GM21723 (cell line): ENCODE measurements around the gene CGB2.
"Not testable (repeated sequence)": the region's sequence is repeated elsewhere in the genome, so short reads cannot be mapped to it uniquely, and the experiment has no call there.

Source experiments
- ATAC-seq: cut with Tn5 transposase; IDR thresholded peaks from one replicate; pipeline ENCODE4 v1.9.1; 2021; ENCODE audit warnings: mild to moderate bottlenecking, moderate library complexity; ENCODE audit not compliant: unreplicated experiment

Gene CGB2

DNA sequence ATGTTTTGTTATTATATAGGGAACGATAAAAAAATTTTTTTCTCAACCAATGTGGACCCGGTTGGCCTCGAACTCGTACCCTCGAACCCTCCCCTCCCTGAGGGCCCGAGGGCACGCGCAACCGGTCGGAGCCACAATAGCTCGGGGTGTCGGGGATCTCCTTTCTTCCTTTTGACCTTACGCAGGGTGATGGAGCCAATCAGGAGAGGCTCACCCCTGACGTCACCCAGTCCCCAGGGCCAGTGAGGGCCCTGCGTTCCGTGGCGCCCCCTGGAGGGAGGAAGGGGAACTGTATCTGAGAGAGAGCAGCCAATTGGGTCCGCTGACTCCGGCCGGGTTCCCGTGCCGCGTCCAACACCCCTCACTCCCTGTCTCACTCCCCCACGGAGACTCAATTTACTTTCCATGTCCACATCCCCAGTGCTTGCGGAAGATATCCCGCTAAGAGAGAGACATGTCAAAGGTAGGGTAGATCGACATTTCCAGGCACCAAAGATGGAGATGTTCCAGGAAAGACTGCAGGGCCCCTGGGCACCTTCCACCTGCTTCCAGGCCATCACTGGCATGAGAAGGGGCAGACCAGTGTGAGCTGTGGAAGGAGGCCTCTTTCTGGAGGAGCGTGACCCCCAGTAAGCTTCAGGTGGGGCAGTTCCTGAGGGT, at the start of gene CGB2:
Gene CGB2, plus strand, starts transcription at position 249 of the 660 bp plus-strand sequence. Its CDS starts 206 bp downstream, at position 455.
- not testable (repeated sequence) for ATAC-seq

DNA sequence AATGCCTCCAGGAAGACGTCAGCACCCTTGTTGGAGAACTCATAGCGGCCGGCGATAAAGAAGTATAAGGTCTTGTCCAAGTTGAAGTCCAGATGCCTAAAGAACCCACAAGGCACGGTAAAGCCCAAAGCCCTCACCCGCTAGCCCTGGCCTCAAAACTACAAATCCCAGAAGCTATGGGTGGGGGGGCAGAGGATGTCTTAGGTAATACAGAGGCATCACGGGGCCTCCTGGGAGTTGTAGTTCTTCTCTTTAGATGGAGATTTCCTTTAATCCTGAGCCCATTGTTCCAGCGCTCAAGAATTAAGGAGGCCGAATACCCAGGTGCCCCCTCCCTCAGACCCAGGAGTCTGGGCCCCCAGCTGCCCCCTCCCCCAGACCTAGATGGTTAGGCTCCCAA, 49.4 kb upstream of the CGB2 start:
- no peak for ATAC-seq

DNA sequence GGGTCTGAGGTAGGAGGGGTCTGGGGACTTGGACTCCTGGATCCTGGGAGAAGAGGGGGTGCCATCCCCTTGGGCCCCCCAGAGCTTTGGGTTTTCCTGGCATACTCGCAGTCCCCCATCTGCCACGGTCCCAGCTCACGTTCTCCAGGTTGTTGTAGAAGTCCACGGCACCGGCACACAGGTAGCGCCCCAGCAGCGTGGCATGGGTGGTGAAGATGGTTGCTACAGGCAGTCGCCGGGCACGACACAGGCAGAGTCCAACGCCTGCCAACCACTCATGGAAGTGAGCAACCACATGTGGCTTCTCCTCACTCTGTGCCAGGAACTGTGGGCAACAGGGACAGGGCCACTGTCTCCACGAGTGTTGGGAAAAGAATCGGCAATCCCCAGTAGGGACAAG, 46.0 kb upstream of the CGB2 start:
- ATAC-seq: no peak

DNA sequence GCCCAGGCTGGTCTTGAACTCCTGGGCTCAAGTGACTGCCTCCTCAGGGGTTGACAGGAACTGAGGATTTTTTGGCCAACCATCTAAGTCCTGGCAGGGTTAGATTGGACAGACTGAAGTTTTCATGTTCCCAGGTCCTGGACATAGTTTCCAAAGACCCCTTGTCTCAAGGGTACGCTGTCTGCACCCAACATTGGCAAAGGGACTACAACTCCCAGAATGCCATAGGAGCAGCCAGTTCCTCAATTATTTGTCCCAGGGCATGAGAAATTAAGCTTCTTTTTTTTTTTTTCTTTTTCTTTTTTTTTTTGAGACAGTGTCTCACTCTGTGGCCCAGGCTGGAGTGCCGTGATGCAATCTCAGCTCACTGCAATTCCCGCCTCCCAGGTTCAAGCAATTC, 45.5 kb upstream of the CGB2 start:
- ATAC-seq: no peak

DNA sequence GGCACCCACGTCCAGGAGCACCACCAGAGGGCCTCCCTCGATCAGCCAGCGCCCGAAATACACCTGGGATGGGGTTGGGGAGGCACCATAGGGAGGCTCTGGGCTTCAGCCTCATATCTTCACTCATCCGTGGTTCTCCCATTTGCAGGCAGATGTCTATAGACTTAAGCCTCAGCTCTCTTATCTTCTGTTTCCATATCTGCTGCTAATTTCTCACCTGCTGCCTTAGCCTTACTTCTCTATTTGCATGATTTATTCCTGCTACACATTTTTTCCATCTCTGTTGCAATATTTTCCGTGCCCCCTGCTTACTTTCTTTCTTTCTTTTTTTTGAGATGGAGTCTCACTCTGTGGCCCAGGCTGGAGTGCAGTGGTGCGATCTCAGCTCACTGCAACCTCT, 44.4 kb upstream of the CGB2 start:
- ATAC-seq: no peak

DNA sequence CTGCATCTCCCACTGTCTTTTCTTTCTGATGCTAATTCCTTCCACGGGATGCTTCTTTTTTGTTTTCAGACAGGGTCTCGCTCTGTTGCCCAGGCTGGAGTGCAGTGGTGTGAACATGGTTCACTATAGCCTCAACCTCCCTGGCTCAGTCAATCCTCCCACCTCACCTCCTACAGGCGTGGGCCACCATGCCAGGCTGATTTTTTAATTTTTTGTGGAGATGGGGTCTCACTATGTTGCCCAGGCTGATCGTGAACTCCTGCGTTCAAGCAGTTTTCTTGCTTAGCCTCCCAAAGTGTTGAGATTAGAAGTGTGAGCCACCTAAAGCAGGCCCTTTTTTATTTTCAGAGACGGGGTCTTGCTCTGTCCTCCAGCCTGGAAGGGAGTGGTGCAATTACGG, 43.4 kb upstream of the CGB2 start:
- ATAC-seq: no peak

DNA sequence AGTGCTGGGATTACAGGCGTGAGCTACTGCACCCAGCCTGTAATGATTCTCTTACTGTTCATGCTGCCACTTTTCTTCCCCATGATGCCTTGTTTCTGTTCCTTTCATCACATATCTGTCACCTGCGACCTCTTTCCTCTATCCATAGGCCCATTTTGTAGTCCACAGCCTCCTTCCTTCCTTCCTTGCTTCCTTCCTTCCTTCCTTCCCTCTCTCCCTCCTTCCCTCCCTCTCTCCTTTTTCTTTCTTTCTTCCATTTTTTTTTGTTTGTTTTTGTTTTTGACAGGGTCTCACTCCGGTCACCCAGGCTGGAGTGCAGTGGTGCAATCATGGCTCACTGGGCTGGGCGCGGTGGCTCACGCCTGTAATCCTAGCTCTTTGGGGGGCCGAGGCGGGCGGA, 42.8 kb upstream of the CGB2 start:
- no peak for ATAC-seq

DNA sequence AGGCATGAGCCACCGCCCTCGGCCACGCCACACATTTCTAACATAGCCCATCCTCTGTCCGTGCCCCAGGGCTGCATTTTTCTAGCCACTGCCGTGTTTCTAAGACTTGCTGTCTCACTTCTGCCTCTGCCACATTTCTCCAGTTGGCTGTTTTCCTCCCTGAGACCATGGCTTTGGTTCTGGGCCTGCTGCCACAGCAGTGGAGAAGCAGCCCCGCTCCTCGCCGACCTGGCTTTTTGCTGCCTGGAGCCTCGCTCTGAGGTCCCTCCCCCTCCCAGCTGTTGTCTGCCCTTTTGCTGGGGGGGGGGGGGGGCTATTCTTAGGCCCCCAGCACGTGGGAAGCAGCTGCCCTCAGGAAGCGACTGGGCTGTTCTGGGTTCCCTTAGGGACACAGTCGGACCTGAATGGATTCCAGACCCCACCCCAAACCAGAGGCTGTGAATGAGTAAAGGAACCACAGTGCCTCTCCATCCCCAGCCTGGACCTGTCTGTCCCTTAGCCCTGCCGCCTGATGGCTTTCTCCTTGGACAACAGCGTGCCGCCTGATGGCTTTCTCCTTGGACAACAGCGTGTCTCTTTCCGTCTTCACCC, 41.9 kb upstream of the CGB2 start:
- ATAC-seq: no peak

DNA sequence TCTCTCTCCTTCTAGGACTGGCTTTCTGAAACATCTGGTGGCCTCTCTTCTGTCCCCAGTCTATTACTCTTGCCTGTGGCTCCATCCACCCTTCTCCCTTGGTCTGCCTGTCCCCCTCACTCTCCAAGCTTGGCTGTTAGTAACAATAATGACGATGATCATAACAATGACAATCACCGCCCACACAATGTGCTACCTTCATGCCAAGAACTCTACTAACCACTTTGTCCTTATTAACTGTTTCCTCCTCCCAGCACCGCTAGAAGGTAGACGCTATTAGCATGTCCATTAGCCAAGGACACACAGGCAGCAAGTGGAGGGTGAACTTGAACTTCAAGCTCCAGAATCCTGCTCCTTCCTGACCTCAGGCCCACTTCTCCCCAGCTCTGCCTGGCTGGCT, 41.3 kb upstream of the CGB2 start:
- no peak for ATAC-seq

DNA sequence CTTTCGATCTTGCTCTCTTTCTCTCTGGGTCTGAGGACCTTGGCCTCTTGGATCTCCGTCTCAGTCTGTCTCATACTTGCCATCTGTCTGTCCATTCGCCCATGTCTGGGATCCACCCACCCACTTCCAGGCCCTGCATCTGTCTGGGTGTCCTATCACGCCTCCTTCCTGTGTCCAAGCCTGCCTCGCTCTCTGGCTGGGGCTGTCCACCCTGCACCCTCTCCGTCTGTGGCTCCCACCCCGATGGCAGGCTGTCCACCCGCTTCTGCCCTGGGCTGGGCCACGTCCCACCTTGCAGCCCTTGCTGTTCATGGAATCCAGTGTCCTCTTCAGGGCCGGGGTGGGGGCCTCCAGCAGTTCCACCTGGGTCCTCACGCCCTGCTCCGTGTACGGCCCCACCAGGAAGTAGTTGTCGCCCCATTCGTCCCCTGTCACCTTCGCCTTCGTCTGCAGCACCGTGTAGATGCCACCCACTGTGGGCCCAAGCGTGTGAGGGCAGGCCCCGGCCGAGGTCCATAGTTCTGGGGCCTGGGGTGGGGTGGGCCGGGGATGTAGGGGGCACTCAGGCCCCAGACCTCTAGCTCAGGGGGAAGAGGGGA, 40.6 kb upstream of the CGB2 start:
- no peak for ATAC-seq

DNA sequence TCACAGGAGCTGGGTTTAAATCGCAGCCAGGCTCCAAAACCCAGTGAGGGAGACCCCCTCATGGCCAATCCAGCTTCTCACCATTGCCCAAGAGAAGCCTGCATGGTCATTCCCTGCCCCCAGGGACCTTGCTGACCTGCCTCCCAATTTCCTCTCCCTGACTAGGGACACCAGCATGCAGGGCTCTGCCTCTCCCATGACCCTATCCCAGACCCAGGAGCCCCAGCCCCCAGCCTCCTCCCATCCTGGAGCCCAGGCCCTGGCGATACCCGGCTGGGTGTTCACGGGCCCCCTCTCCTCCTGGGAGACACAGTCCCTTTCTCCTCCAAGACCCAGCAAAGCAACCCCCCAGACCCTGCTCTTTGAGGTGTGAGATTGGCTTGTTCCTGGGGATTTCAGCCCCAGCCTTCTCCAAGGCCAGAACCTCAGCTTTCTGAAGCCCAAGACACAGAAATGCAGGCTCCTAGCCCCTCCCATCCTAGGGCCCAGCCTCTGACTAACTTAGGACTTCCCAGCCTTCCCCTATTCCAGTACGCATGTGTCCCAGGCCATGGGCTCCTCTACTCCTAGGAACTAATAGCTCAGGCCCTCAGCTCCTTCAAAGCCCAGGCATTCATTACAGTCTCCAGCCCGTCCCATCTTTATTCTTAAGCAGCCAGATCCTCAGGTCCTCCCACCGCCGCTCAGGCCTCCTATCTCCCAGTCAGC, 39.7 kb upstream of the CGB2 start:
- no peak for ATAC-seq

DNA sequence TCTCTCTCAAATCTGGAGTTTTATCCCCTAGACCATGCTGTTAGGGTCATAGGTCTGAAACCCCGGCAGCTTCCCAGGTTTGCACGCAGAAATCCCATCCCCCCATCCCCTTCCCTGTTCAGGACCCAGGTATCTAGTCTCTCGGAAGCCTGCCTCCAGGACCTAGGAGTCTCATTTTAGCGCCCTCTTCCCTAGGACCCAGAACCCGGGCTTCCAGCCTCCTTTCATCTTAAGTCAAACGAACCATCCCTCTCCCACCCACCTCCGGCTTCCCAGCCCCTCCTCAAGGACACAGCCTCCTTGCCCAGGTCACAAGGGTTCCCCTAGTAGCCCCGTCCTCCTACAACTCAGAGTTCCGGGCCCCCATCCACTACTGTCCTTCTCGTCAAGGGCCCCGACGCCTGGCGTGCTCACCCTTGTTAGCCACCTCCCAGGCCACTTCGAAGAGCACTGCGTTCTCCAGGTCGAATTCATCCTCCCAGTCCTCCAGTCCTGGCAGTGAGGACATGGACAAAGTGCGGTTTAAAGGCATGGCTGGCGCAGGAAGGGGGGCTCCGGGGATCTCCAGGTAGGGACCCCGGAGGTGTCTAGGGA, 39.0 kb upstream of the CGB2 start:
- ATAC-seq: no peak

DNA sequence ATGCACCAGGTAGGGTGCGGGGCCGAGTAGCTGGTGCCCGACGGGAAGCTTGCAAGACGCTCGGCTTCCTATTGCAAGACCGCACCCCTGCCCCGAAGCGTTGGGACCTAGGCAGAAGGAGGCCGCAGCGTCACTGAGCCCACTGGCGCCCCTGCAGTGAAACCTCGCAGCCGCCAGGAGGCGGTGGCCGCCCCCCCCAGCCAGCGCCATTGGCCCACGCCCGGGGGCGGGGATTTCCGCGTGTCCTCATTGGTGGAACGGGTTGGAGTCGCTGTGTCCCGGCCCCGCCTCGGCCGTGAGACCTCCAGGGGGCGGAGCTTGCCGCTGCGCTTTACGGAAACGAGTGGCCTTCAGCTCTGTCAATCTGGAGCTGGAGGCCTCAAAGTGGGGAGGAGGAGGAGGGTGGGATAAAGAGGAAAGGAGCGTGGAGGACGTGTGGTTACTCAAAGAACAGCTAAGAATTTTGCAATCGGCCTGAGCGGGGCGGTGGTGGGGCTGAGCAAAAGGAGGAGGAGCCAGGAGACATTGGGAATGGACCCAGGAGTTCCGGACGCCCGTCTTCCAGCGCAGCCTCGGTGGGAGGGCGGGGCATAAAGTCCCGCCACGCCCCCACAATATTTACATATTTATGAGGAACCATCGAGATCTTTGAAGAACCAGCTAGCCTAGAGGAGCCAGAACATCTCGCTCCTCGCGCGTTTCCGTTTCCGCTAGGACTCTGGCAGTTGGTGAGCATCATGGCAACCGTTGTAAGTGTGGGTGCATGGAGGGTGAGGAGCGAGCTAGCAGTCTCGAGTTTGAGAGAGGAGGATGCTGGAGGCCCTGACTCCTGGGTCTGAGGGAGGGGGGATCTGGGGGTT, 38.3 kb upstream of the CGB2 start, which contains the start of the genes GYS1 and RUVBL2:
Gene GYS1, minus strand, starts transcription at position 135 of the 860 bp plus-strand sequence. CDS start 197 bp downstream, outside the sequence.
Gene RUVBL2, plus strand, starts transcription at position 713 of the 860 bp plus-strand sequence. Its CDS starts 25 bp downstream, at position 738.
- peak; percentile 87 for ATAC-seq

DNA sequence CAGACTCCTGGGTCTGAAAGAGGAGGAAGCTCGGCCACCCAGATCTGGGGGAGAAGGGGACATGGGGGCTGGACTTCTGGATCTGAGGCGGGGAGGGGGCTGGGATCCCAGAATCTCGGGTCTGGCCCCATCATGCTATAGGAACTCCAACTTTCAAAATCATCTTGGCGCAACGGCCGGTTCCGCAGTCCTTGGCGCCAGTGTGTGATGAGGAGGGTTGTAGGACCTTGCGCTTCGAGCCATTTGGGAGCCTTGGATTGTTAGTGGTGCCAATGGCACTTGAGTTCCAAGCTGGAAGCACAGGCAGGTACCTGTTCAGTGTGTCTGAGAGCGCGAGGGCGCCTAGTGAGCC, 37.7 kb upstream of the CGB2 start:
- ATAC-seq: no peak

DNA sequence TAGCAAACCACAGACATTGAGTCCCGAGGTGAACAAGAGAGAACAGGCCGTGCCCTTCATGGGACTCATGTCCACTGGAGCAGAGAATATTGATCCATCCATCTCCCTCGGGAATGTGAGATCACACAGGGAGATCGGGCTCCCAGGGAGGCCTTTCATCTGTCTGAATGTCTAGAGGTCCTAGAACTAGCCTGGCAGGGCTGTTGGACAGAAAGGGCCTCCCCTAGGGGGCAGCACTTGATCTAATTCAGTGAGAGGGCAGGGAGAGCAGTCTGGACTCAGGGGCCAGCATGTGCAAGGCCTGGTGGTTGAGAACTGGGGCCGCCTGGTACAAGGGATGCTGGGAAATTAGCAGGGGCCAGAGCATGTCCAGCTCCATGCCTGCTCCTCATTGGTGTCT, 33.7 kb upstream of the CGB2 start:
- ATAC-seq: no peak

DNA sequence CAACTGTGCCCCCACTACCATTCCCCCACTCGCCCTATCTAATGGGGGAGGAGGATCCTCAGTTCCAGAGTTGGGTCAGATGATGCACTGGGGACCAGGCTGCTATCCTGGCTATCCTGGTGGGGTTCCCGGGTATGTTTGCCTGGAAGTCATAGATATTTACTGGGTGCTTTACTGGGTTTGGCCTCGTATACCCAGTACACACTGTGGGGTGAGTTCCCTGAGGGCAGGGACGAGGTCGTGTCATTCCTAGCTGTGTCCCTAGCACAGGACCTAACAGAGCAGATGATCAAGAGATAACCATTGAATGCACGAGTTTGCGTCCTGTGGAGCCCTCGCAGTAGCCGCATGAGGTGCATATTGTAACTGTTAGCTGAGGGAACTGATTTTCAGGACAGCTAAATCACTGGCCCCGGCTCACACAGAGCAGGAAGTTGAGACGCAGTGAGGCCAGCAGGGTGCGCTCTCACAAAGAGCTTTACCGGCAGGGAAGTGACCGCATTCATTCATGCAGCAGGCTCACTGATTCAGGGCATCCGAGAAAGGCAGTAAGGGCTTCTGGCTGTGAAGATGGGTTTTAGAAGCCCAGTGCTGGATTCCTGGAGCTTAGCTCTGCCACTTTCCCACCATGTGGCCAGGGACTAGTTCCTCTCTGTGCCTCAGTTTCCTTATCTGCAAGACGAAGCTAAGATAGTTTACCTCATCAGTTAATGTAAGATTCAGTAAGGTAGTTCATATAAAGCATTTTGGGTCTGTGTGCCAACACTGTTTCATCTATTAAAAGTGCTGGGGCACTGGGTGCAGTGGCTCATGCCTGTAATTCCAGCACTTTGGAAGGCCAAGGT, 32.0 kb upstream of the CGB2 start:
- no peak for ATAC-seq

DNA sequence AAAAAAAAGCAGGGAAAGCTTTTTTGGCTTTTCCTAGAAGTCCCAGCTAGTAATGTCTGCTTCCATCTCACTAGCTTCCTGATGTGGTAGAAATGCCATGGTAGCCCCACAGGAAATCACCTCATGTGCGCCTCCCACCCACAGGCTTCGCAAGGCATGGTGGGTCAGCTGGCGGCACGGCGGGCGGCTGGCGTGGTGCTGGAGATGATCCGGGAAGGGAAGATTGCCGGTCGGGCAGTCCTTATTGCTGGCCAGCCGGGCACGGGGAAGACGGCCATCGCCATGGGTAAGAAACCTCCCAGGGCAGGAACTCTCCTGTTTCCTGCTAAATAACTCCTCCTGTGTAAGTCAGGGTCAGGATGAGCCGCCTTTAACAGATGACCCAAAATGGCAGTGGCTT, 27.6 kb upstream of the CGB2 start:
- ATAC-seq: no peak

DNA sequence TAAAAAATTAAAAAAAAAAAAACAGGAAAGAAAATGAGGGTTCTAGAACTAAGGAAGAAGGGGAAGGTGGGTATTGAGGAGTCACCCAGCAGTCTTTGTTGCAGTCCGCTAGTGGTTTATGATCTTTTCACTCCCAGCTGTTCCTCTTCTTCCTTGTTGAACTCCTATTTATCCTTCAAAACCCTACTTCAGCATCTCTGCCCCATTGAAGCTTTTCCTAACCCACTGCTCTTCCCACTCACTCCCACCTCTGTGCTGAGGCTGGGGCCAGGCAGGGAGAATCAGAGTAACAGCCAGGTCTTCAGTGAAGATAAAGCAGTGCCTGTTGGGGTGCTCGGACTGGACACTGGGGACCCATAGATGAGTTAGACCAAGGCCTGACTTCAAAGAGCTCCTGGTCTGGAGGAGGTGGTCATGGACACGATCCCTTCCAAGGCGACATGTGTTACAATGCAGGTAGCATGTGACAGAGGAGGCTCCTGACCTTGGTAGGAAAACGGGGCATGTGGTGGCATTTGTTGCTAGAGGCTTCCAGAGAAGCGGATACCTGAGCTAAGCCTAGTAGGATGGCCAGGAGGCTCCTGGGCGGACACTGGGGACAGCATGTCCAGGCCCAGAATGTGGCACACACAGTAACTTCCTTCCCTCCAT, 26.6 kb upstream of the CGB2 start:
- no peak for ATAC-seq

DNA sequence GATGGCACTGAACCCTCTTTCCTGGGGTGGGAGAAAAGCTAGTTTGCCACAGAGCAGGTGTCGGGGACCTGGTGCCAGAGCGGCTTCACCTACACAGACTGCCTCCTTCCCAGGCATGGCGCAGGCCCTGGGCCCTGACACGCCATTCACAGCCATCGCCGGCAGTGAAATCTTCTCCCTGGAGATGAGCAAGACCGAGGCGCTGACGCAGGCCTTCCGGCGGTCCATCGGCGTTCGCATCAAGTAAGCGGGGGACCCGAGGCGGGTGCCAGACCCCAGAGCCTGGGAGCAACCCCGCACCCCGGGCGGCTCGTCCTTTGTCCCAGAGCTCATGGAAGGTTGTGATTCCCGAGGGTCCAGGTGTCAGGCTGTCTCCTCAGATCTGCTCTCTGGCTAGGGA, 24.8 kb upstream of the CGB2 start:
- no peak for ATAC-seq
